H1 (cell line): ENCODE measurements around the gene PLAC1. TPM values are rescaled to one million over a fixed set of nuclear protein-coding genes. Genes with fewer than 3 reads are reported as not detected.

Experiments used
- POU5F1 ChIP-seq: IDR thresholded peaks from 2 replicates; pipeline ENCODE4 v1.6.1; 2011; ENCODE audit warnings: low read depth, mild to moderate bottlenecking, low read length, moderate library complexity
- RNF2 ChIP-seq: fragments of 200-900, 300-1000 bp; sonication (generic); IDR thresholded peaks from 2 replicates; pipeline ENCODE4 v1.7.1; 2016; ENCODE audit warnings: borderline replicate concordance, low read depth, mild to moderate bottlenecking, antibody characterized with exemption, low read length; ENCODE audit not compliant: poor library complexity, severe bottlenecking; ENCODE audit errors: missing control alignments
- polyA plus RNA-seq, 7 experiments: library from polyadenylated mRNA; depleted of rRNA in 3 of 7; stranded (reverse) in 5 of 7; unstranded in 2 of 7; fragments of >200 nt in 5 of 7; fragments of 200-250 nt in 2 of 7; gene quantifications; 1 replicate in 5 of 7; 2 replicates in 1 of 7; 4 replicates in 1 of 7; pipeline versions ENCODE4 v1.2.1 to v1.2.3, GENCODE V29; 2011 to 2013; ENCODE audit warnings: missing spikeins in 2 of 7, mixed read lengths in 2 of 7
- total RNA-seq: library from RNA; stranded (reverse); fragmentation: NEBNext Ultra II Directional; extraction: Animal tissue kit (Norgen Biotek cat#: 25700); gene quantifications from 2 replicates; pipeline ENCODE4 v1.2.1, GENCODE V29; 2021

PLAC1 gene
- total and polyA plus RNA-seq, 2 of the 8 experiments (the other 6 are each of a cell fraction or from before 2014, with no cell fraction given), result 1.8 TPM; not detected in 1

DNA sequence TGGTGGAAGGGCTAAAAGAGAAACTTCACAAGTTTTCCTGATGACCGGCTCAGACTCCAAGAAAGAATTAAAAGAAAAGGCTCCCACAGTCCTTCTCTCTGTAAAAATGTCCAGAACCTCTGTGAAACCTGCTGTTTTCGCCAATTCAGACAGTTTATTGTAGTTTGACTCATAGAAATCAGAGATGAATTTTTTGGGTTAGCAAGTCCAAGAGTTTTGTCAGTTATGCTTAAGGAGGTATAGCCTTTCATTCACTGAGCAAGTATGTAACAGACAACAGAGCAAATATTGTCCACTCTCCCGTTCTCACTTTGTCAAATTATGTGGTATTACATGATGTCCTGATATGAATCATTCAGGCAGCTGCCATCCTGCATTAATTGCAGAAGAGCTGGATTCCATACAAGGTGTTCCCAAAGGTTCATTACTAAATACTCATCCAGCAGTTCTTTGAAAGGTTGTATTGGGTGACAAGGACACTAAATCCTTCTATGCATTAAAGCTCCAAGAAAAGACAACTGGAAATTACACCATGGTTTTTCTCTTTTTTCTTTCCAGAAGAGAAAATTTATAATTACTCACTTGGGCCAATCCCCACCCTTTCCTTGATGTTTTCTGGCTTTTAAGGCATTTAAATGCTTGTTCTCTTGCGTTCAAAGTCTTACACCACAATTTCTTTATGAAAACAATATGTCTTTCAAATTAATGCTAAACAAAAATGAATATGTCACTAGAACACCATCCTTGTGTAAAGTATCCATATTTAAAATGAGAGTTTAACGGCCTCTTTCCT, 30.0 kb upstream of the PLAC1 start (continued):
- TF ChIP-seq RNF2 (no peak), POU5F1 (no peak)
